A673 (cell line): Measurements from ENCODE around the gene GNGT2. TPM values are rescaled to one million over a fixed set of nuclear protein-coding genes. Genes with fewer than 3 reads are reported as not detected.
A peak's percentile ranks its signal among the peaks of the same experiment; 100 is the strongest.

Experiments
- BruUV-seq: library from RNA; stranded (reverse); fragments of 400-500 nt; replicated peaks from 2 replicates; lab custom pipeline; 2021; lab: Mats Ljungman, UMichigan
- CTCF ChIA-PET: fragments of 300-600 bp; sonication (Branson Sonifier 250); formaldehyde crosslinking; loops from one replicate; lab custom pipeline; 2022; ENCODE audit warnings: antibody characterized with exemption; lab: Charles Lee
- POLR2A ChIA-PET: fragments of 300-600 bp; sonication (Branson Sonifier 250); formaldehyde crosslinking; loops from one replicate; lab custom pipeline; 2022; ENCODE audit warnings: antibody characterized with exemption; ENCODE audit not compliant: low non-redundant PET; lab: Charles Lee
- DNase-seq: peaks from one replicate; pipeline ENCODE4 v3.0.0-alpha.2; 2015; ENCODE audit warnings: low spot score
- H3K27ac ChIP-seq: fragments of 200-600 bp; sonication (generic); 2 replicates; pipeline ENCODE4 v1.5.1; 2016; ENCODE audit warnings: mixed run types, low read depth, mild to moderate bottlenecking, mixed read lengths, antibody characterized with exemption, low read length; ENCODE audit not compliant: poor library complexity, severe bottlenecking
- H3K27me3 ChIP-seq: fragments of 200-600 bp; sonication (generic); replicated peaks from 2 replicates; pipeline ENCODE4 v1.6.1; 2017; ENCODE audit warnings: mixed run types, low read depth, mild to moderate bottlenecking, mixed read lengths, antibody characterized with exemption, low read length; ENCODE audit not compliant: insufficient read depth, poor library complexity
- H3K36me3 ChIP-seq: fragments of 200-600 bp; sonication (generic); 2 replicates; pipeline ENCODE4 v1.6.1; 2016; ENCODE audit warnings: mixed run types, mild to moderate bottlenecking, mixed read lengths, antibody characterized with exemption, low read length; ENCODE audit not compliant: insufficient read depth, poor library complexity, severe bottlenecking
- H3K4me1 ChIP-seq: fragments of 200-600 bp; sonication (generic); 2 replicates; pipeline ENCODE4 v1.6.1; 2017; ENCODE audit warnings: mixed run types, mild to moderate bottlenecking, mixed read lengths, antibody characterized with exemption, low read length; ENCODE audit not compliant: insufficient read depth, poor library complexity, severe bottlenecking
- H3K4me3 ChIP-seq: fragments of 200-600 bp; sonication (generic); 2 replicates; pipeline ENCODE4 v1.5.1; 2016; ENCODE audit warnings: low read depth, mixed run types, mild to moderate bottlenecking, mixed read lengths, low read length; ENCODE audit not compliant: poor library complexity, severe bottlenecking
- H3K9me3 ChIP-seq: fragments of 200-600 bp; sonication (generic); 2 replicates; pipeline ENCODE4 v1.6.1; 2016; ENCODE audit warnings: mixed run types, low read depth, mild to moderate bottlenecking, mixed read lengths, antibody characterized with exemption, low read length; ENCODE audit not compliant: poor library complexity, severe bottlenecking
- EZH2 ChIP-seq: fragments of 200-600 bp; sonication (generic); IDR thresholded peaks from 2 replicates; pipeline ENCODE4 v1.6.1; 2017; ENCODE audit warnings: borderline replicate concordance, low read depth, mild to moderate bottlenecking, mixed read lengths, antibody characterized with exemption, low read length; ENCODE audit not compliant: poor library complexity, severe bottlenecking
- intact Hi-C: fragments of 100-400 bp; cut with micrococcal nuclease; formaldehyde crosslinking; loops from one replicate; pipeline ENCODE4 v1.10.0; 2022; ENCODE audit not compliant: unreplicated experiment
- total RNA-seq: library from RNA; stranded (reverse); gene quantifications from 2 replicates; pipeline ENCODE4 v1.2.3, GENCODE V29; 2021
- TF ChIP-seq, protein P1 (sequence below): fragments of 300-800, 200-600 bp; sonication (generic); conservative IDR thresholded peaks from 2 replicates; pipeline ENCODE4 v1.5.1; 2017; ENCODE audit warnings: low read depth, mild to moderate bottlenecking, antibody characterized with exemption, low read length, moderate library complexity, mixed read lengths

GNGT2 gene
- total RNA-seq, 1 experiment from 2014 or later: 9.6 TPM

GRCh38 chr17:49157784-49158183 is 52.6 kb downstream of the GNGT2 start:
- H3K4me1 ChIP-seq: no peaks in the 10 kb centered on the region
- intact Hi-C loops: no loop called here
- TF ChIP-seq EZH2: no peak
- TF ChIP-seq, protein P1, sequence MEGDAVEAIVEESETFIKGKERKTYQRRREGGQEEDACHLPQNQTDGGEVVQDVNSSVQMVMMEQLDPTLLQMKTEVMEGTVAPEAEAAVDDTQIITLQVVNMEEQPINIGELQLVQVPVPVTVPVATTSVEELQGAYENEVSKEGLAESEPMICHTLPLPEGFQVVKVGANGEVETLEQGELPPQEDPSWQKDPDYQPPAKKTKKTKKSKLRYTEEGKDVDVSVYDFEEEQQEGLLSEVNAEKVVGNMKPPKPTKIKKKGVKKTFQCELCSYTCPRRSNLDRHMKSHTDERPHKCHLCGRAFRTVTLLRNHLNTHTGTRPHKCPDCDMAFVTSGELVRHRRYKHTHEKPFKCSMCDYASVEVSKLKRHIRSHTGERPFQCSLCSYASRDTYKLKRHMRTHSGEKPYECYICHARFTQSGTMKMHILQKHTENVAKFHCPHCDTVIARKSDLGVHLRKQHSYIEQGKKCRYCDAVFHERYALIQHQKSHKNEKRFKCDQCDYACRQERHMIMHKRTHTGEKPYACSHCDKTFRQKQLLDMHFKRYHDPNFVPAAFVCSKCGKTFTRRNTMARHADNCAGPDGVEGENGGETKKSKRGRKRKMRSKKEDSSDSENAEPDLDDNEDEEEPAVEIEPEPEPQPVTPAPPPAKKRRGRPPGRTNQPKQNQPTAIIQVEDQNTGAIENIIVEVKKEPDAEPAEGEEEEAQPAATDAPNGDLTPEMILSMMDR: no peak
- H3K27ac ChIP-seq: no peak overlapping the region
- POLR2A ChIA-PET: no interaction called here
- no TSS peak for BruUV-seq
- no peaks in the 10 kb centered on the region for H3K27me3 ChIP-seq
- H3K4me3 ChIP-seq: no peak overlapping the region
- CTCF ChIA-PET: no interaction called here
- no peaks in the 10 kb centered on the region for H3K9me3 ChIP-seq
- H3K36me3 ChIP-seq: no peaks in the 10 kb centered on the region
- DNase-seq: peak; percentile 29

DNA sequence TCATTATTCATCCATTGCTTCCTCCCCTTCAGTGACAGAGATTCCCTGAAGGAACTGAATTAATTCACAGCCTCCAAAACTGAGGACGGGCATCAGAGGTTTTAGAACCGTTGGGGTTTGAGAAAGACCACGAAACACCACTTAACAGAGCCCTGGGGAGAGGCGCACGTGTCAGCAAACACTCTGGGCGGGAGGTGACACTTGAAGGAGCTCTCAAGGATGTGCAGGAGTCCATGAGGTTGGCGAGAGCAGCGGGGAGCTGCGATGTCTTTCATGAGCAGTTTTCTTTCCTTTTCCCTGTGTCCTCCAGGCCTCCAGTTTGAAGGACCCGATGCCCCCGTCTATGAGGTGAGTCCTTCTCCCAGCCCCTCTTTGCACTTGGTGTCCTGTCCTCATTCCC is 54.1 kb downstream of the GNGT2 start:
- ChIA-PET CTCF (interaction anchor here (0.6 kb wide), 1 partner anchor 134 kb away, joined by 3 read pairs; no protein-coding TSS in a partner anchor), POLR2A (no interaction called here)
- H3K4me1 ChIP-seq: no peaks in the 10 kb centered on the region
- no peaks in the 10 kb centered on the region for H3K27me3 ChIP-seq
- no peak for TF ChIP-seq EZH2
- TF ChIP-seq, protein P1: no peak
- no peak overlapping the region for H3K4me3 ChIP-seq
- H3K9me3 ChIP-seq: no peaks in the 10 kb centered on the region
- no peak for DNase-seq
- no peak overlapping the region for H3K27ac ChIP-seq
- no peaks in the 10 kb centered on the region for H3K36me3 ChIP-seq
- intact Hi-C loops: no loop called here
- no TSS peak for BruUV-seq

Other genes with a start within 250 kb of the GNGT2 start
- gene GIP, start 242.0 kb downstream of the GNGT2 start, total RNA-seq: 0.88 and 1.1 TPM in 2 replicates
- 495 and 517 TPM in 2 replicates for gene IGF2BP1, start 213.2 kb downstream of the GNGT2 start, total RNA-seq
- gene B4GALNT2, start 77.8 kb downstream of the GNGT2 start, total RNA-seq: not detected in 2 replicates
- gene ABI3, start 133 bp upstream of the GNGT2 start, total RNA-seq: 9.7 and 13.0 TPM in 2 replicates
- gene PHOSPHO1, start 20.2 kb upstream of the GNGT2 start, total RNA-seq: 88.6 and 98.3 TPM in 2 replicates
- 32.1 and 41.5 TPM in 2 replicates for gene ZNF652, start 151.7 kb upstream of the GNGT2 start, total RNA-seq
- 430 and 451 TPM in 2 replicates for gene PHB1, start 204.3 kb upstream of the GNGT2 start, total RNA-seq